ENCODE data around the gene VN1R5.
A peak's percentile ranks its signal among the peaks of the same experiment; 100 is the strongest.

DNA sequence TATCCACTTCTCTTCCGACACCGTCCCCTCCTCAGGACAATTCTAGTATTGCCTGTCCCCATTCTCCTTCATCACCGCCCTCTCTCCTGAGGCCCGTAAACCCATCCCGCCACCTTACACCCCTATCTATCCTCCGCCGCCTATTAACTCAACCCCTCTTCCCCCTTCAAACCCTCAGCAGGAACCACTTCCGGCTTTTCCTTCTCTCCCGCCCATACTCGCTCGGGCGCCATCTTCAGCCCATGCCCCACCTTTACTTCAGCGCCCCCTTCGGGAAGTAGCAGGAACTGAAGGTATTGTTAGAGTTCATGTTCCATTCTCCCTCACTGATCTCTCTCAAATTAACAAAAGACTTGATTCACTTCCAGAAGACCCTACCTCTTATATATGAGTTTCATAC lies 31.6 kb downstream of the VN1R5 start:
- TF ChIP-seq, protein P1, sequence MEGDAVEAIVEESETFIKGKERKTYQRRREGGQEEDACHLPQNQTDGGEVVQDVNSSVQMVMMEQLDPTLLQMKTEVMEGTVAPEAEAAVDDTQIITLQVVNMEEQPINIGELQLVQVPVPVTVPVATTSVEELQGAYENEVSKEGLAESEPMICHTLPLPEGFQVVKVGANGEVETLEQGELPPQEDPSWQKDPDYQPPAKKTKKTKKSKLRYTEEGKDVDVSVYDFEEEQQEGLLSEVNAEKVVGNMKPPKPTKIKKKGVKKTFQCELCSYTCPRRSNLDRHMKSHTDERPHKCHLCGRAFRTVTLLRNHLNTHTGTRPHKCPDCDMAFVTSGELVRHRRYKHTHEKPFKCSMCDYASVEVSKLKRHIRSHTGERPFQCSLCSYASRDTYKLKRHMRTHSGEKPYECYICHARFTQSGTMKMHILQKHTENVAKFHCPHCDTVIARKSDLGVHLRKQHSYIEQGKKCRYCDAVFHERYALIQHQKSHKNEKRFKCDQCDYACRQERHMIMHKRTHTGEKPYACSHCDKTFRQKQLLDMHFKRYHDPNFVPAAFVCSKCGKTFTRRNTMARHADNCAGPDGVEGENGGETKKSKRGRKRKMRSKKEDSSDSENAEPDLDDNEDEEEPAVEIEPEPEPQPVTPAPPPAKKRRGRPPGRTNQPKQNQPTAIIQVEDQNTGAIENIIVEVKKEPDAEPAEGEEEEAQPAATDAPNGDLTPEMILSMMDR (IDR thresholded peaks at IDR 0.05; ENCODE audit: low read depth, low read length, poor library complexity, severe bottlenecking): peak; percentile 15
- no peak for TF ChIP-seq EZH2phosphoT487 (IDR thresholded peaks at IDR 0.05; ENCODE audit: borderline replicate concordance, low read length)
